NCI-H1092 treated with DMSO at 0.1 percent for 48 hours (cell line): ENCODE results near the gene MESP2.

ENCODE experiments used
- DNase-seq: peaks from one replicate; lab custom pipeline; 2025; lab: John Stamatoyannopoulos, UW

Gene MESP2

DNA sequence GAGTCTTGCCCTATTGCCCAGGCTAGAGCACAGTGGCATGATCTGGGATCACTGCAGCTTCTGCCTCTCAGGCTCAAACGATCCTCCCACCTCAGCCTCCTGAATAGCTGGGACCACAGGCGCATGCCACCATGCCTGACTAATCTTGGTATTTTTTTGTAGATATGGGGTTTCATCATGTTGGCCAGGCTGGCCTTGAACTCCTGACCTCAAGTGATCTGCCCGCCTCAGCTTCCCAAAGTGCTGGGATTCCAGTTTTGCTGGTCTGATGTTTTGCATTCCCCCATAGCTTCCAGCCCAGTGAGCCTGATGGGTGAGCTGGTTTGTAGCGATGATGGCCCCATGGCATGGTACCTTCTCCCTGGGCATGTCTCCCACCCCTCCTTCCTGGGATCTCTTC, 20.4 kb upstream of the MESP2 start:
- no peak for DNase-seq

DNA sequence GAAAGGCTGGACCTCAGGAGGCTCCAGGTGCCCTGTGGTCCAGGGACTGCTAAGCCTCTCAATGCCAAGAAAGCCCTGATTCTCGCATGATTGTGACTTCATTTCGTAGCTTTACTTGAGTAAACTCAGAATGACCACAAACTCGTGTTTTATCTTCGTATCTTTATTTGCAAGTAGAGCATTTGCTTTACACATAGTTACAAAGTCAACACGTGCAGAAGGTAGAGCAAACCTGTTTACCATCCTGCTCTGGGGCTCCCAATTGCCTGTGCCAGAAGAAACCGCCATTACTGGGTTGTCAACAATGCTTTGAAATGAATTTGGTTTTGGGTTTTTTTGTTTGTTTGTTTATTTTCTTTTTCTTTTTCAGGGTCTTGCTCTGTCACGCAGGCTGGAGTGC, 19.2 kb upstream of the MESP2 start:
- DNase-seq, result no peak

DNA sequence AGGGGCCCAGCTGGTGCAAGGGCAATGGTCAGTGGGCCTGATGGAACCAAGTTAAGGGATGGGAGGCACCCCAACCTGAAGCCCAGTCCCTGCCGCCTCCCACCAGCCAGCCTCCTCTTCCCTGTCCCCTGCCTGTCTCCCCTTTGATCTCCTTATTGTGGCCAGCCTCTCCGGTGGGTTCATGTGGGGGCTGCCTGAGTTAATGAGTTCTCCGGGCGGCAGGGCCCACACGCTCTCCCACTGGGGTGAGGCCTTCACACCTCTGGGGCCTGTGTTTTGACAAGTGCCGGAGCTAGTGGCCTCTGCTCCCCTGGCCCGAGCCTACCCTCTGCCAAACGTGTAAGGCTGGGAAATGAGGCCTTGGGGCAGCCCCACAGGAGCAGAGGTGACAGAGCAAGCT, 17.8 kb upstream of the MESP2 start:
- no peak for DNase-seq

DNA sequence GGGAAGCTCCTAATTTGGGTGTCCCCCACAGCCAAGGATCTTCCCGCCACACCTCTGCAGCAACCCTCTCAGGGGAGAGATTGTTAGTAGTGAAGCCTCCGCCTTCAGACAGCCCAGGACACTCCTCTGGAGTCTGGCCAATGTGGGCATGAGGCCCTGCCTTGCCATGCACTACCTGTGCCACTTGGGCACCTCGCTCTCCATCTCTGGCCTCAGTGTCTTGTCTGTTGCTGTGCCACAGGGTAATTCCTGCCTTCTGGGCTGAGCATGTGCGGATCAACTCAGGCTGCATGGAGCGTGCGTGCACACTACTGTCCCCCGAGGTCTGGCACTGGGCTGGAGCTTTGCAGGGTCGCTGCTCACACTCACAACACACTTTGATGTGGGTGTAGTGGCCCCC, 17.2 kb upstream of the MESP2 start:
- no peak for DNase-seq

DNA sequence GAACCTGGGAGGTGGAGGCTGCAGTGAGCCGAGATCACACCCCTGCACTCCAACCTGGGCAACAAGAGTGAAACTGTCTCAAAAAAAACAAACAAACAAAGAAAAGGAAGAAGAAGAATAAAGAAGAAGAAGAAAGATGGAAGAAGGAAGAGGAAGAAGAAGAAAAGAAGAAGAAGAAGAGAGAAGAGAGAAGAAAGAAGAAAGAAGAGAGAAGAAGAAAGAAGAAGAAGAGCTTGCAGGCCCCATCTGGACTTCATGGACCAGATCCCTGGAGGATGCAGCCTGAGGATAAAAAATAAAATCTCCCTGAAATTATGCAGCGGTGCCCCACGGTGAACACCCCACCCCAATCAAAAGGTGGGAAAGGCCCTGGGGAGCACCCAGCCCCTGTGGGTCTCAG, 16.3 kb upstream of the MESP2 start:
- DNase-seq, result no peak

DNA sequence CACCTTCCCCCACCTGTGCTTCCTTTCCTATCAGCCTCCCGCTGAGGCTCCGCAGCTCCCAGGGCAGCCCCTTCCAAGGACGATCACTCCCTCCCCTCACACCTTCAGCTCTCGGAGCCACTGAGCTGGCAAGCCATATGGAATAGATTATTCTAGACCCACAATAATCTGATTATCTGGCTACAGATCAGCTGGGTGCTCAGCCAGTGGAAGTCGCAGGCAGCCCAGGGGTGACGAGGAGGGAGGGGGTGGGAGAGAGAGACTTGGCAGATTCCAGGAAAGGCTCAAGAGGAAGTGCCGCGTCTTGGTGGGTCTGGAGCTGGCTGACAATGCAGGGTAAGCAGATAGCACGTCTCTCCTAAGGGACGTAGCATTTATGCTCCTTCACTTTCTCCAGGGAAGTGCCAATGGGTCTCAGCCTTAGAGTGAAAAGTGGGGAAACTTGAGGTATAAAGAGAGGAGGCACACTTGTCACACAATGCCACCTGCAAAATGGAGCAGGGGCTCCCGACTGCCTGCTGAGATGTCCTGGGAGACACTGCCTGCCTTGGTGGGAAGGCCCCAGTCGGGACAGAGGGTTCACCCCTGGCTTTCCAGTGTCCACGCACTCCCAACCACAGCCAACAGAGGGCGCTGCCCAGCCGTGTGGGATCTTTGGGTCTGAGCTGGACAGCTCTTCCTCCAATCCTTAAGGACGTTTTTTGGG, 15.7 kb upstream of the MESP2 start:
- peak; percentile 11 for DNase-seq

DNA sequence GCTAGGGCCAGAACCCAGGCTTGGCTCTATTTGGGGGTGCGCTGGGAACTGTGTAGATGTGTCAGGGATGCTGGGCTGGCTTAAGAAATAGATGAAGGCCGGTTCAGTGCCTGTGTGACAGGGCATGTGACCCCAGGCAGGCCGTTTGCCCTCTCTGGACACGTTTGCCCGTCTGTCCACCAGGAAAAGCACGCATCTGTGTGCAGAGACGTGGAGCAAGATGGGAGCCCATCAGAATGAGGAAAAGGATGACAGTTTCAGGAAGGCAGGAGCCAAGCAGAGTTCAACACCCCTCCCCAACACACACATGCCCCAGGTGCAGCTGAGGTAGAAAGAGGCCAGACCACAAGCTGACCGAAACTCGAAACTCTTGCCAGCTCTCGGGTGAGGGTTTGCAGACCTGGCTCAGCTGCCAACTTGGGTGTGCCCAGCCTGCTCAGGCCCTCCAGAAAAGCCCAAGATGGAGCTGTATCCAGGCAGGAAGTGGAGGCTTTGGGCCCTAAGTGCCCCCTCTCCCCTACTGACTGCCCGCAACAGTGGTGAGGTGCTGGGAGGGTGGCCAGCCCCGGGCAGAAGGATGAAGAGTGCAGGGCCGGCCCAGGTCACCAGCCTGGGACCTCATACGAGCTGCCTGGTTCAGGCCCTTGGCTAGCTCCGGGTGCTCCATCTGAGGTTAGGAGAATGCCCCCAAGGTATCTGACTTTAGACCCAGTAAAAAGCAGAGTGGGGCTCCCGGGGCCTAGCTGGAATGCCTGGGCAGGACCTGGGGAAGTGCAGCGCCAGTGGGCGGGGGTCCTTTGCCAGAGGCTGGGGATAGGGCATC, 14.9 kb upstream of the MESP2 start:
- no peak for DNase-seq

DNA sequence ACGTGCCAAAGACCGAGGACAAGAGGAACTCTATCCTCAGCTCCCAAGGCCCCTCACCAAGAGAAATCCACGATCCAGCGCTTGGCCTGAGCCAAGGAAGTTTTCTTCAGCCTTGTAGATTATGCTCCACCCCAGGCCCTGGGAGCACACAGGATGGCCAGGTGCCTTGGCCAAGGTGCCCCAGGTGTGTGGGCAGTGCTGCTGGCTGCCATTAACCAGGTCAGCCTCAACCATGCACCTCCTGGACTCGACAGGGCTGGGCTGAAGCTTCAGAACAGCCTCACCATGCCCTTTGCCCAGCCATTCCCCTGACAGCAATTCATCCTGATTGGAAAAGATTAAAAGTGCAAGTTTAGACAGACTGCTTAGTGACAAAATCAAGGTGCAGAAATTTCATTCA, 14.2 kb upstream of the MESP2 start:
- no peak for DNase-seq

DNA sequence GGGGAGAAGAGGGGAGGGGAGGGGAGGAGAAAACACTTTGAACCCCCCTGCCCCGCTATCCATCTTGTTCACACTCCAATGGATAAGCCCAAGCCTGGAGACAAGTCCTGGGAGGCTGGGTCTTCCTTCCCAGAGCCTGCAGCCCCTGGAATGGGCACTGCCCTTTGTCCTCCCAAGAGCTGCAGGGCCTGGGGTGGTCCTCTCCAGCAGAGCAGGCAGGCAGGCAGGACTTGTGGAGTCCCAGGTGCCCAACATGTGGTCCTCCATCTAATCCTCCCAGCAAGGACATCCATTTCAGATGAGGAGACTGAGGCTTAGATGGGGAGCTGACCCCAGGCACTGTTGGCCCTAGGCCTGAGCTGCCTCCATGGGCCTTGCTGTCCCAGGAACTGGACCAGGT, 10.4 kb upstream of the MESP2 start:
- no peak for DNase-seq

DNA sequence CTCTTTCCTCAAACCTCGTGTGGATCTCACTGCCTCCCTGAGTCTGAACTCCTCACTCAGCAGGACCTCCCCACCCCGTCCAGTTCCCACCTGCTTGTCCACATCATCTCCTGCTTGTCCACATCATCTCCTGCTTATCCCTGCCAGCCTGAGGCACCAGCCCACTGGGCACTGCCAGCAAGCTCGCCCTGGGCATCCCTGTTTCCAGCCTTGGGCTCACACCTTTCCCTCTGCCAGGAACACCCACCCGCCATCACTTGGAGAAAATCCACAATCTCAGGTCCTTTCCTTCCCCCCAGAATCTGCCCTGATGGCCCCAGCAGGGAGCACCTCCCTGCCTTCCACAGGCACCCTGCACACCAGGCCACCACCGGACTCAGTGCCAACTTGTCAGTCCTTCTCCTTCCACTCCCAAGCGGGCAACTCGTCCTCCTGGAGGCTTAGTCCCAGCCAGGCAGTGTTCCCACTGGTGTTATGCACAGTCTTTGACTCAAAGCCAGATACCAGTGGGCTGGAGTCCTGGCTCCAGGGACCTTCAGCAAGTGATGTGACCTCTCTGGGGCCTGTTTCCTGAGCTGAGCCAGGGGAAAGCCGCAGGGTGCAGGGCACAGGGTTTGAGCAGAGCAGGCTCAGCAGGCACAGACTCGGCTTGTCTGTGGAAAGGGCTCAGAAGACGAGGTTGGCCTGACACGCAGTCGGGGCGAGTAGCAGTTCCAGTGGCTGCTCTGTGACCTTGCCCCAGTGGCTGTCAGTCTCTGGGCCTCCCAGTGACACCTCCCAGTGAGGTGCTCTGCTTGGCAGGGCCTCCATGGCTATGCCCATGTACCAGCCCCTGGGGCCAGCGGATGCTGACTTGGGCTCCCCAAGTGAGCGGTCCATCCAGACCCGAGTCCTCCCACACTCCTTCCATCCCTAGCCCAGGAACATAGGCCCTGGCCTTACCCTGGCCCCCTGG, 9.5 kb upstream of the MESP2 start:
- no peak for DNase-seq

DNA sequence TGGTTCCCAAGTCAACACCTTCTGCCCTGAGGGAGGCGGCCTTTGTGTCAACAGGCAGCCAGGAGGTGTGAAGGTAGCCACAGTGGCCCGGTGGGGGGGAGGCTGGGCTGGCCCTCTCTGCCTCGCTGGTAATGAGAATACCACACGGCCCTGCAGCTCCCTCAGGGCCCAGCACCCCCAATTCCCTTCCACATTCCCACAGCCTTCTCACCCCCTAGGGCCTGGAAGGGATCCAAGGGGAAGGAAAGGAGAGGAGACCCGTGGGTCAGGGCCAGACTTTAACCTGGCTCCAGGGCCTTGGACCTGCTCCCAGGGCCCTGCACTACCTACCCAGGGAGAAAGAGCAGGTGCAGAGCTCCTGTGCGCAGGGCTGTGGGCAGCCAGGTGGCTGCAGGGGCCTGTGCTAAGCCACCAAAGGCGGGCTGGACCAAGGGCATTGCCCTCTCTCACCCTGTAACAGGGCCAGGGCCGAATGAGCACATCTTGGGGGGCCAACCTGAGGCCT, 8.7 kb upstream of the MESP2 start:
- no peak for DNase-seq

DNA sequence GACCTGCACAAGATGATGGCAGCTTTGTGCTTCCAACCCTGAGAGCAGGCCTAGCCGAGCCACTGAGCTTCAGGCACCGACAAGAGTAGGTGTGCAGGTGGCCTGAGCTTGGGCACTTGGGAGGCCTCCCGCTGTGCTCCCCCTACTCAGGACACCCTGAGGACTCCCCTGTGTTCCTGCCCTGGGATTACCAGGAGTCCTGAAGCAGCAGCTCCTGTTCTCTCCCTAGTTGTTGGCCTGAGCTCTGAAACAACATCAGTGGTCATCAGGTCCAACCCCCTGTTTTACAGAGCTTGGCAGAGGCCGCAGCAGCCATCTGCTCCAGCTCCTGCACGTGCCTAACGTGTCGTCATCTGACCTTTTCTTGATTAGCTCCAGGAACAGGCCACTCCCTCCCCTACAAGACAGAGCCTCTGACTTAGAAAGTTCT, 8.0 kb upstream of the MESP2 start:
- DNase-seq, result no peak

DNA sequence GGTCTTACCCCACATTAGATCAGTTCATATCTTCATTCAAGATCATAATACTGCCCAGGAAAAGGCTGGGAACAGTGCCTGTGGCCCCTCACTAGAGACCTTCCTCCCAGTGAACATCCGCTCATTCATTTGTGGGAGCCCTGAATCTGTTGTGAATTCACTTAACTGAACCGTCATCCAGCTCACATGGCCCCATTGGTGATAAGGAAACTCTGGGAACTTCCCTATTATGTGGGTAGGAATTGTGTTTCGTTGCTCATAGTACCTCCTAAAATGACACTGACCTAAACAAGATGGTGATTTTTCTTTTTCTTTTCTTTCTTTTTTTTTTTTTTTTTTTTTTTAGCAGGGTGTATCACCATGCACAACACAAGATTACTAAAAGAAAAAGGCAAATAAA, 6.8 kb upstream of the MESP2 start:
- no peak for DNase-seq

DNA sequence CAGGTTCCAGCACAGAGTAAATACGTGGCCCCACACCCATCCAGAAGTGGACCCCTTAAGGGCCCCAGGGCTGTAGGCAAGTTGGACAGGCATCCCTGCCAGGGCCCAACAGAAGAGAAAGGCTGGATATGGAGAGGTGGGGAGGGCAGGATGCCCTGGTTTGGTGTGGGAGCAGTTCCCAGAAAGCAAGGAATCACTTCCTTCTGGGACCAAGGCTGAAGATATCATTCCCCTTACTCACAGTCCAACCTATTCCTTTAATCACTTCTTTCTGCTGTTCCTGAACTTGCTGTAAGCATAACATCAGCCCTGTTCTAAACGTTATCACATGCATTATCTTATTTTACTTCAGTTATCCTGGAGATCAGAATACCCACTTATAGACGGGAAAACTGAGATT, 6.1 kb upstream of the MESP2 start:
- DNase-seq, result no peak

DNA sequence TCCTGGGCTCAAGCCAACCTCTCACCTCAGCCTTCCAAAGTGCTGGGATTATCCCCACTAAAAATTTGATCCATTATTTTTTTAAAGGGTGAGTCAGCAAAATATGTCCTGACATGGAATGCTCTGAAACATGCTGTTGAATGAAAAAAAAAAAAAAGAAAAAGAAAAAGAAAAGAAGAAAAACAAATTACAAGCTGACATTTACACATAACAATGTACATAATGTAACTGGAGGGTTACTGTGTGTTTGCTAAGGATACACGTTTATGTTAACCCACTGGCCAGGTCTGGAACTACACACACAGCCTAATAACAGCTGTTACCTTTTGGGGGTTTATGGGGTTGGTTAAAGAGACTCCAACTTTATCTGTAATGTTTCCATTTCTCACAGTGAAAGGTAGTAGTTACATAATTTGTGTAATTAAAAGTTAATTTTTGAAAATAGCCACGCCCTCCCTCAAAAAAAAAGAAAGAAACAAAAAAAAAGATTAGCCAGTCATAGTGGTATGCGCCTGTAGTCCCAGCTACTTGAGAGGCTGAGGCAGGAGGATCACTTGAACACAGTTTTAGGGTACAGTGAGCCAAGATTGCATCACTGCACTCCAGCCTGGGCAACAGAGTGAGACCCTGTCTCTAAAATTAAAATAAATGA, 3.1 kb upstream of the MESP2 start:
- DNase-seq, result no peak

DNA sequence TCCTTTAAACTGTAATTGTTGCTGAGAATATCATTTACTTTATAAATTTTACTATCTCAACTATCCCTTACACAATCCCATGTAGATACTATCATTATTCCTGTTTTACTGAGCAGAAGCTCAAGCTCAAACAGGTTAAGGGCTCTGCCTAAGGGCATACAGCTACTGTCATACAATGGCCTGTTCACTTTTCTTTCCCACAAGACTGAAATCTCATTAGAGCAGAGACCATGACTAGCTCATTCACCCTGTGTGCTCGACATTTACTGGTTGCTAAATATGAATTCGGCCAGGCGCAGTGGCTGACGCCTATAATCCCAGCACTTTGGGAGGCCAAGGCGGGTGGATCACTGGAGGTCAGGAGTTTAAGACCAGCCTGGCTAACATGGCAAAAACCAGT, 1.6 kb upstream of the MESP2 start:
- no peak for DNase-seq

DNA sequence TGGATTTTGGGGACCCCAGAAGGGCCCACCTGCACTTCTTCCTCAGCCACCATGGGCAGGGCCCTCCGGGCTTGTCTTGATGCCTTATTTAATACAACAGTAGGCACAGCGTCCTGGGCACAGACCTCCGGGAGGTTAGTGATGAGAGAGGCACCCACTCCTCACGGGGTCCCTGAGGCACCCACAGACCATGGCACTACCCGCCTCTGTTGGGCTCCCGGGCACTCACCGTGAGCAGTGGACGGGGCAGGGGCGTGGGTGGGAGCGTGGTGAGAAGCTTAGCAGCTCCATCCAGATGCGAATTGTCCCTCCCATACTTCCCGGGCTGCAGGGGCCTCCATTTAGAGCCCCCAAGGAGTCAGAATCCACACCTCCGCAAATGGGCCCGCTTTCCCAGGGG, 317 bp upstream of the MESP2 start:
- no peak for DNase-seq

DNA sequence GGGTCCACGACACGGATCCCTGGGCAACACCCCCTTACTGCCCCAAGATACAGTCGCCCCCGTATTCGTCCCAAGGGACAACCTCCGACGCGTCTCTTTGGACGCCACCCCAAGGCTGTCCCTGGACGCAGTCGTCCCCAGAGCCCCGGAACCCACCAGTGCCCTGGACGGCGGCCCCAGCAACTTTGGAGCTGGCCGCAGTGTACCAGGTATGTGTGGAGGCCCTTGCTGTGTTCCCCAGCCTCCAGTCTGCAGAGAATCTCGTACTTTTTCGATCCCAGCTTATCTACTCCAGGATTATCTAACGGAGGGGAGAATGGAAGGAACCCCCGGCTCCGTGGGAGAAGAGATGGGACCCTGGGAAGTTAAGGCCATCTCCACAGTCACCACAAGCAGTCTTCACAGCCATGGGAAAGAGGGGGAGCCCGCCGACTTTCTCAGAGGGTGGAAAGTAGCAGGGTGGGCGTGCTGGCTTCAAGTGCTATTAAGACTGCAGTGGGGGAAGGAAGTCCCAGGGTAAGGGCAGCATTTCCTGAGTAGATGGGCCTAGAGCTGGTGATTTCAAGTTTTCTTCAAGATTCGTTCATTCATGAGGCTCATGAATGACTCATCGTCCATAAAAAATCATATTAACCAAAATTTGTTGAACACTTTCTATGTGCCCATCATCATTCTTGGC, 1.1 kb downstream of the MESP2 start:
- DNase-seq, result no peak

DNA sequence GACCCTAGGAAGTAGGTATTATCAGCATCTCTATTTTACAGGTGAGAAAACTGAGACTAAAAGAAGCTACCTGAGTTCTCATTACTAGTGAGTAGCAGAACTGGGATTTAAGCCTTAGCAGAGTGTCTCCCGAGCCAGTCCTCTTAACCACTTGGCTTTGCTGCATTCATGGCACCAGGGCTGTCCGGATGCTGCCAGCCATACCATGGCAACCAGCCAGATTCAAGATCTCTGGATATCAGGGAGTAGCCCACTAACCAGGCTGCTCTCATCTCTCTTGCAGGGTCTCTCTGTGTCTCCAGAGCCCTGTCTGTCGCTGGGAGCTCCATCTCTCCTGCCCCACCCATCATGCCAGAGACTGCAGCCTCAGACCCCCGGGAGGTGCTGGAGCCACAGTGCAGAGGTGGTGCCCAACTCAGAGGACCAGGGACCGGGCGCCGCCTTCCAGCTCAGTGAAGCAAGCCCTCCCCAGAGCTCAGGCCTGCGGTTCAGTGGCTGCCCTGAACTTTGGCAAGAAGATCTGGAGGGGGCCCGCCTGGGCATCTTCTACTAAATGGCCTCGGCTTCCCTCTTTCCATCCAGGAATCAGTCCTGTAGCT, 1.7 kb downstream of the MESP2 start:
- no peak for DNase-seq

DNA sequence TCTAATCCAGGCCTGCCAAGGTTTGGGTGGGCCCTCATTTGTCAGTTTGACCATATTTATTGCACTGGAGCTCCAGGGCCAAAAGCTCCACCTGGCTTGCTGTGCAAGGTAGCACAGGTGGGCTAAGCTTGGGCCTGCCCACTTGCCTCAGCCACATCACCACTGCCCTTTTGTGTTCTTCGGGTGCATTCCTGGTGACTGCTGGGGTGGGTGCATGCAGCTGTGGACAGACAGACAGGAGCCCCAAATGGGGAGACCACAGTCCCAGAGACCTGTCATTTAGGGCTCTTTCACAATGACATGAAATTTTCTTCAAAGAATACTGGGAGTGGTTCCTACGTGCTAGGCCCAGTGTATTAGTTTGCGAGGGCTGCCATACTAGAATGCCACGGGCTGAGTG, 2.7 kb downstream of the MESP2 start:
- no peak for DNase-seq

DNA sequence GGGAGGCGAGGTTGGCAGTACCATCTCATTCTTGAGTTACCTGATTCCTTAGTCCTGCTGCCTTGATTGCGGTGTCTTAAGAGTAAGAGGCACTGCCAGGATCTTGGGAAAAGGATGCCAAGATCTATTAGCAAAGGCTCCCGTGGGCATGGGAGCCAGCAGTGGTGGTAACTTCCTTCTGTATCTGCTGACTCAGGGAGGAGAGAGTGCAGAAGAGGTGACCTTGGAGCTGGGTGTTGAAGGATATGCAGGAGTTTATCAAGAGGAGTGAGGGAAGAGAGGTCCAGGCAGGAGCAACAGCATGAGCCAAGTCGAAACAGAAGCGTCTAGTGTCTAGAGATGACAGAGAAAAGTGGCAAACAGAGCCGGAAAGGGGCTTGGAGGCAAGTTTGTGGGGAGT, 4.5 kb downstream of the MESP2 start:
- DNase-seq, result no peak
